ENCODE measurements around the gene NARS2.

NARS2 gene

GRCh38 chr11:78533399-78533798 lies 41.3 kb downstream of the NARS2 start:
- DNase-seq (ENCODE audit: low read depth), result no peak
- H3K4me3 ChIP-seq (ENCODE audit: control insufficient read depth, low read depth, low read length), result no peak overlapping the region
- TF ChIP-seq CTCF (conservative IDR thresholded peaks at IDR 0.05; ENCODE audit: control insufficient read depth, insufficient read depth, low read depth, low read length), result no peak

- no peak overlapping the region for H3K4me3 ChIP-seq (ENCODE audit: control insufficient read depth, low read depth, low read length)
- DNase-seq (ENCODE audit: low read depth), result no peak
- TF ChIP-seq CTCF (conservative IDR thresholded peaks at IDR 0.05; ENCODE audit: control insufficient read depth, insufficient read depth, low read depth, low read length), result no peak
These were observed 41.7 kb downstream of the NARS2 start for GRCh38 chr11:78532991-78533390.

GRCh38 chr11:78526497-78527146 lies 48.0 kb downstream of the NARS2 start:
- H3K4me3 ChIP-seq (ENCODE audit: control insufficient read depth, low read depth, low read length), result no peak overlapping the region
- TF ChIP-seq CTCF (conservative IDR thresholded peaks at IDR 0.05; ENCODE audit: control insufficient read depth, insufficient read depth, low read depth, low read length), result no peak
- no peak for DNase-seq (ENCODE audit: low read depth)

GRCh38 chr11:78525720-78526119 lies 48.9 kb downstream of the NARS2 start:
- no peak for DNase-seq (ENCODE audit: low read depth)
- no peak for TF ChIP-seq CTCF (conservative IDR thresholded peaks at IDR 0.05; ENCODE audit: control insufficient read depth, insufficient read depth, low read depth, low read length)
- H3K4me3 ChIP-seq (ENCODE audit: control insufficient read depth, low read depth, low read length), result no peak overlapping the region

GRCh38 chr11:78520230-78520629 lies 54.4 kb downstream of the NARS2 start:
- DNase-seq (ENCODE audit: low read depth), result no peak
- no peak for TF ChIP-seq CTCF (conservative IDR thresholded peaks at IDR 0.05; ENCODE audit: control insufficient read depth, insufficient read depth, low read depth, low read length)
- H3K4me3 ChIP-seq (ENCODE audit: control insufficient read depth, low read depth, low read length), result no peak overlapping the region

GRCh38 chr11:78516281-78516680 lies 58.4 kb downstream of the NARS2 start:
- DNase-seq (ENCODE audit: low read depth), result no peak
- no peak overlapping the region for H3K4me3 ChIP-seq (ENCODE audit: control insufficient read depth, low read depth, low read length)
- TF ChIP-seq CTCF (conservative IDR thresholded peaks at IDR 0.05; ENCODE audit: control insufficient read depth, insufficient read depth, low read depth, low read length), result no peak

All from fibroblast of mammary gland (primary cell).